ENCODE measurements around the gene IL16. TPM values are rescaled to one million over a fixed set of nuclear protein-coding genes. Genes with fewer than 3 reads are reported as not detected.

Gene IL16
- total RNA-seq, 1 experiment from 2014 or later: not detected

GRCh38 chr15:81211376-81211775 lies 14.7 kb downstream of the IL16 start:
- DNase-seq: no peak
- Mint-ChIP-seq H3K4me1 (ENCODE audit: low read depth, unreplicated experiment) (no peaks in the 10 kb centered on the region), H3K4me3 (ENCODE audit: low read depth, unreplicated experiment) (no peak overlapping the region), H3K27me3 (ENCODE audit: unreplicated experiment) (peaks cover 53% of the 10 kb centered on the region), H3K27ac (ENCODE audit: unreplicated experiment) (no peak overlapping the region), H3K36me3 (ENCODE audit: insufficient read depth, unreplicated experiment) (no peaks in the 10 kb centered on the region), H3K9me3 (ENCODE audit: low read depth, unreplicated experiment) (no peaks in the 10 kb centered on the region)
- no peak for TF ChIP-seq CTCF (IDR thresholded peaks at IDR 0.05; ENCODE audit: unreplicated experiment)
- no TSS peak for BruUV-seq (replicated peaks)
- CTCF ChIA-PET: interaction anchor here (0.7 kb wide), 1 partner anchor 10 kb away, joined by 3 read pairs; no protein-coding TSS in a partner anchor
- intact Hi-C loops (cut with micrococcal nuclease; ENCODE audit: unreplicated experiment): no loop called here

GRCh38 chr15:81213982-81214381 lies 17.3 kb downstream of the IL16 start:
- no peak for DNase-seq
- no peaks in the 10 kb centered on the region for H3K9me3 Mint-ChIP-seq (ENCODE audit: low read depth, unreplicated experiment)
- intact Hi-C loops (cut with micrococcal nuclease; ENCODE audit: unreplicated experiment): no loop called here
- no peak overlapping the region for H3K4me3 Mint-ChIP-seq (ENCODE audit: low read depth, unreplicated experiment)
- TF ChIP-seq CTCF (IDR thresholded peaks at IDR 0.05; ENCODE audit: unreplicated experiment): no peak
- no peaks in the 10 kb centered on the region for H3K36me3 Mint-ChIP-seq (ENCODE audit: insufficient read depth, unreplicated experiment)
- H3K27ac Mint-ChIP-seq (ENCODE audit: unreplicated experiment): no peak overlapping the region
- H3K27me3 Mint-ChIP-seq (ENCODE audit: unreplicated experiment): peaks cover 32% of the 10 kb centered on the region
- H3K4me1 Mint-ChIP-seq (ENCODE audit: low read depth, unreplicated experiment): no peaks in the 10 kb centered on the region
- no TSS peak for BruUV-seq (replicated peaks)
- CTCF ChIA-PET: interaction anchor here (1.0 kb wide), 1 partner anchor 58 kb away, joined by 4 read pairs; no protein-coding TSS in a partner anchor

GRCh38 chr15:81215531-81215930 lies 18.9 kb downstream of the IL16 start:
- BruUV-seq (replicated peaks): no TSS peak
- Mint-ChIP-seq H3K4me3 (ENCODE audit: low read depth, unreplicated experiment) (no peak overlapping the region), H3K36me3 (ENCODE audit: insufficient read depth, unreplicated experiment) (no peaks in the 10 kb centered on the region), H3K9me3 (ENCODE audit: low read depth, unreplicated experiment) (no peaks in the 10 kb centered on the region), H3K4me1 (ENCODE audit: low read depth, unreplicated experiment) (no peaks in the 10 kb centered on the region), H3K27ac (ENCODE audit: unreplicated experiment) (no peak overlapping the region), H3K27me3 (ENCODE audit: unreplicated experiment) (peaks cover 35% of the 10 kb centered on the region)
- TF ChIP-seq CTCF (IDR thresholded peaks at IDR 0.05; ENCODE audit: unreplicated experiment): no peak
- intact Hi-C loops (cut with micrococcal nuclease; ENCODE audit: unreplicated experiment): no loop called here
- CTCF ChIA-PET: no interaction called here
- DNase-seq: no peak

- H3K27ac Mint-ChIP-seq (ENCODE audit: unreplicated experiment): no peak overlapping the region
- CTCF ChIA-PET: no interaction called here
- no peak for TF ChIP-seq CTCF (IDR thresholded peaks at IDR 0.05; ENCODE audit: unreplicated experiment)
- no peaks in the 10 kb centered on the region for H3K9me3 Mint-ChIP-seq (ENCODE audit: low read depth, unreplicated experiment)
- peaks cover 39% of the 10 kb centered on the region for H3K27me3 Mint-ChIP-seq (ENCODE audit: unreplicated experiment)
- no peak for DNase-seq
- no TSS peak for BruUV-seq (replicated peaks)
- intact Hi-C loops (cut with micrococcal nuclease; ENCODE audit: unreplicated experiment): no loop called here
- no peak overlapping the region for H3K4me3 Mint-ChIP-seq (ENCODE audit: low read depth, unreplicated experiment)
- H3K36me3 Mint-ChIP-seq (ENCODE audit: insufficient read depth, unreplicated experiment): no peaks in the 10 kb centered on the region
- no peaks in the 10 kb centered on the region for H3K4me1 Mint-ChIP-seq (ENCODE audit: low read depth, unreplicated experiment)
Measured at GRCh38 chr15:81215983-81216382, 19.3 kb downstream of the IL16 start.
